HepG2 (cell line): ENCODE data around the gene TRIM8. TPM values are rescaled to one million over a fixed set of nuclear protein-coding genes. Genes with fewer than 3 reads are reported as not detected.

Experiments used
- CTCF ChIP-seq: sonication (generic); formaldehyde crosslinking; IDR thresholded peaks from 2 replicates; pipeline ENCODE4 v1.5.0; 2020; ENCODE audit warnings: mild to moderate bottlenecking, missing genetic modification reagents, moderate library complexity
- EP300 ChIP-seq, 3 experiments: sonication (generic) in 1 of 3; formaldehyde crosslinking in 1 of 3; IDR thresholded peaks; 2 replicates each; pipeline versions ENCODE4 v1.5.1 to v1.6.1; 2011 to 2020; ENCODE audit warnings: low read depth in 2 of 3, low read length in 2 of 3, borderline replicate concordance in 1 of 3, improper control_type of control experiment in 1 of 3, mild to moderate bottlenecking in 1 of 3, missing genetic modification reagents in 1 of 3, moderate library complexity in 1 of 3
- FIP1L1 ChIP-seq: fragments of 200-400 bp; formaldehyde crosslinking; IDR thresholded peaks from 2 replicates; pipeline ENCODE4 v1.6.1; 2018; ENCODE audit warnings: low read depth, mild to moderate bottlenecking, low read length, moderate library complexity, borderline replicate concordance; ENCODE audit not compliant: insufficient read depth
- FOXO1 ChIP-seq: sonication (generic); formaldehyde crosslinking; IDR thresholded peaks from 2 replicates; pipeline ENCODE4 v1.4.0; 2020; ENCODE audit warnings: missing genetic modification reagents
- GLI4 ChIP-seq: sonication (generic); formaldehyde crosslinking; IDR thresholded peaks from 2 replicates; pipeline ENCODE4 v1.5.1; 2020; ENCODE audit warnings: missing genetic modification reagents, mild to moderate bottlenecking, moderate library complexity, borderline replicate concordance
- IRF9 ChIP-seq: sonication (generic); formaldehyde crosslinking; IDR thresholded peaks from 2 replicates; pipeline ENCODE4 v1.8.0; 2022; ENCODE audit warnings: missing genetic modification reagents, mild to moderate bottlenecking, borderline replicate concordance
- KAT8 ChIP-seq: IDR thresholded peaks from 2 replicates; pipeline ENCODE4 v1.6.1; 2016; ENCODE audit warnings: missing genetic modification reagents, missing compliant biosample characterization
- KLF13 ChIP-seq: sonication (generic); formaldehyde crosslinking; IDR thresholded peaks from 2 replicates; pipeline ENCODE4 v1.4.0; 2020; ENCODE audit warnings: mild to moderate bottlenecking, missing genetic modification reagents
- MAF1 ChIP-seq: sonication (generic); formaldehyde crosslinking; IDR thresholded peaks from 2 replicates; pipeline ENCODE4 v1.5.0; 2020; ENCODE audit warnings: missing genetic modification reagents, borderline replicate concordance
- MXD4 ChIP-seq: IDR thresholded peaks from 2 replicates; pipeline ENCODE4 v1.6.1; 2016; ENCODE audit warnings: mild to moderate bottlenecking, missing biosample characterization, missing genetic modification reagents
- PCBP2 ChIP-seq: fragments of 200-400 bp; formaldehyde crosslinking; optimal IDR thresholded peaks from 2 replicates; pipeline ENCODE3; 2018; ENCODE audit warnings: low read length, low read depth; ENCODE audit not compliant: poor library complexity, severe bottlenecking
- SATB2 ChIP-seq: sonication (generic); formaldehyde crosslinking; IDR thresholded peaks from 2 replicates; pipeline ENCODE4 v1.5.0; 2020; ENCODE audit warnings: missing genetic modification reagents
- SIN3A ChIP-seq: IDR thresholded peaks from 2 replicates; pipeline ENCODE4 v1.6.1; 2011; ENCODE audit warnings: low read depth, mild to moderate bottlenecking, control low read depth, low read length, borderline replicate concordance
- SOX13 ChIP-seq, 3 experiments: fragments of 450-650 bp in 1 of 3; sonication (generic) in 1 of 3; formaldehyde crosslinking in 1 of 3; IDR thresholded peaks in 2 of 3; conservative IDR thresholded peaks in 1 of 3; 2 replicates each; pipeline versions ENCODE4 v1.5.0 to v1.6.1; 2016 to 2020; ENCODE audit warnings: antibody characterized with exemption in 1 of 3, mild to moderate bottlenecking in 1 of 3, missing compliant biosample characterization in 1 of 3, missing genetic modification reagents in 1 of 3, moderate library complexity in 1 of 3
- ZBTB38 ChIP-seq: sonication (generic); formaldehyde crosslinking; IDR thresholded peaks from 2 replicates; pipeline ENCODE4 v1.5.1; 2020; ENCODE audit warnings: mild to moderate bottlenecking, missing genetic modification reagents
- ZNF660 ChIP-seq: sonication (generic); formaldehyde crosslinking; IDR thresholded peaks from 2 replicates; pipeline ENCODE4 v1.5.1; 2020; ENCODE audit warnings: mild to moderate bottlenecking, low read depth, missing genetic modification reagents, borderline replicate concordance
- ZNF674 ChIP-seq: sonication (generic); formaldehyde crosslinking; IDR thresholded peaks from 2 replicates; pipeline ENCODE4 v1.5.0; 2020; ENCODE audit warnings: low read depth, mild to moderate bottlenecking, missing genetic modification reagents
- ZNF7 ChIP-seq: IDR thresholded peaks from 2 replicates; pipeline ENCODE4 v1.6.1; 2016; ENCODE audit warnings: missing biosample characterization, missing genetic modification reagents
- polyA plus RNA-seq, 8 experiments: library from polyadenylated mRNA; depleted of rRNA in 3 of 8; stranded (reverse) in 7 of 8; unstranded in 1 of 8; fragments of >200 nt; fragmentation: Illumina TruSeq in 4 of 8; extraction: Trizol in 4 of 8; gene quantifications; 2 replicates each; pipeline versions ENCODE4 v1.2.1 to v1.2.3, GENCODE V29; 2011 to 2016; ENCODE audit warnings: low read depth in 4 of 8, missing spikeins in 1 of 8, mixed read lengths in 1 of 8; ENCODE audit not compliant: insufficient read depth in 1 of 8
- total RNA-seq, 5 experiments: library from RNA; depleted of rRNA; stranded (reverse); fragments of >200 nt; fragmentation: Illumina TruSeq; extraction: Trizol; gene quantifications; 2 replicates each; pipeline ENCODE4 v1.2.3, GENCODE V29; 2016; ENCODE audit warnings: low read depth in 1 of 5
- TF ChIP-seq, protein P1 (sequence below): sonication (generic); formaldehyde crosslinking; IDR thresholded peaks from 2 replicates; pipeline ENCODE4 v1.8.1; 2023; ENCODE audit warnings: missing genetic modification reagents, inconsistent platforms, borderline replicate concordance
- TF ChIP-seq, protein P2 (sequence below): sonication (generic); formaldehyde crosslinking; IDR thresholded peaks from 2 replicates; pipeline ENCODE4 v1.8.0; 2022; ENCODE audit warnings: mild to moderate bottlenecking, missing genetic modification reagents, moderate library complexity

TRIM8 gene
- total and polyA plus RNA-seq, 2 of the 13 experiments (the other 11 are each of a cell fraction or from before 2014, with no cell fraction given) = 38.9 to 66.5 TPM

DNA sequence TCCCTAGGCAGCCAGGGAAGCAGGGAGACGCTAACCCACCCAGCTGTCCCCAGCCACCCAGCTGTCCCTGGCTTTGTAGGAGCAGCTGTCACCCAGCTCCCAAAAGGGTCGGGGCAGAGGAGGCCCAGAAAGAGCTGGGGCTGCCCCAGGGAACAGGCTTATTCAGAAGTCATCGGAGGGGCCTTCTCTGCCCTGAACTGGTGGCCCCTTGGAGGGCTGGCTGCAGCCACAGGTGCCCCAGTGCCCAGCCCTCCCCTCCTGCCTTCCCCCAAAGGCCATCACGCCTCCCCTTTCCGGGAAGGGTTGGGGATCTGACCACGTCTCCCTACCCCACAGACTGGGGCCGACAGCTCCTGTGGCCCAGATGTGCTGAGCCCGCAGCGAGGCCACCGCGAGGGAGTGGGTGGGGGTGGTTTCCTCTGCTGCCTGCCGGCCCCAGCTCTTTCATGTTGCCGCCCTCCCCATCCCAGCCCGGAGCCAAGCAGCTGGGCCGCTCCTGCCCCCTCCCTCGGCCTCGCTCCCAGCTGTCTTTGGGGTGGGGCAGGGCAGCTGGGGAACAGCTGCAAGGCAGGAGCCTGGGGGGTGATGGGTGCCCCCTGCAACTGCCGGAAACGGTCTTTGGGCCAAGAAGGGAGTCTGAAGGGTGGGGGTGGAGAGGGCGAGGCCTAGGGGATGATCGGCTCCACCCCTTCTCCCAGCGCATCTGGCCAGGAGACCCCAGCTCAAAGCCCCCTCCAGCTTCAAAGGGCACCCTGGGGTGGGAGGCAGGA, 16.8 kb downstream of the TRIM8 start (continued):
- TF ChIP-seq ZBTB38 (no peak), MXD4 (CRISPR knock-in tag) (no peak), IRF9 (no peak), FOXO1 (no peak), KLF13 (CRISPR knock-in tag) (no peak), ZNF7 (CRISPR knock-in tag) (no peak), ZNF674 (CRISPR knock-in tag) (no peak), KAT8 (CRISPR knock-in tag) (no peak), SOX13 (IDR thresholded peaks at IDR 0.05) (no peak), SOX13 (CRISPR knock-in tag; conservative IDR thresholded peaks at IDR 0.05 in 1 of 2, IDR thresholded peaks at IDR 0.05 in 1 of 2) (peak in 1 of 2 experiments; percentile 59; a peak in 1 of 4 replicates), GLI4 (CRISPR knock-in tag) (no peak), PCBP2 (no peak), ZNF660 (no peak), EP300 (IDR thresholded peaks at IDR 0.05; ENCODE audit: low read depth in 2 of 2, low read length in 2 of 2) (peak; percentile 22 to 47; a peak in 2 of 4 replicates), EP300 (CRISPR knock-in tag; IDR thresholded peaks at IDR 0.05; ENCODE audit: borderline replicate concordance) (peak; percentile 52; the same call in 1 of the 2 replicates), CTCF (CRISPR knock-in tag) (peak; percentile 10; the same call in 1 of the 2 replicates), FIP1L1 (peak; percentile 83; the same call in 1 of the 2 replicates), SATB2 (no peak), MAF1 (CRISPR knock-in tag) (no peak), SIN3A (no peak)
- TF ChIP-seq, protein P1, sequence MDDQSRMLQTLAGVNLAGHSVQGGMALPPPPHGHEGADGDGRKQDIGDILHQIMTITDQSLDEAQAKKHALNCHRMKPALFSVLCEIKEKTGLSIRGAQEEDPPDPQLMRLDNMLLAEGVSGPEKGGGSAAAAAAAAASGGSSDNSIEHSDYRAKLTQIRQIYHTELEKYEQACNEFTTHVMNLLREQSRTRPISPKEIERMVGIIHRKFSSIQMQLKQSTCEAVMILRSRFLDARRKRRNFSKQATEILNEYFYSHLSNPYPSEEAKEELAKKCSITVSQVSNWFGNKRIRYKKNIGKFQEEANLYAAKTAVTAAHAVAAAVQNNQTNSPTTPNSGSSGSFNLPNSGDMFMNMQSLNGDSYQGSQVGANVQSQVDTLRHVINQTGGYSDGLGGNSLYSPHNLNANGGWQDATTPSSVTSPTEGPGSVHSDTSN (CRISPR knock-in tag) = no peak
- TF ChIP-seq, protein P2, sequence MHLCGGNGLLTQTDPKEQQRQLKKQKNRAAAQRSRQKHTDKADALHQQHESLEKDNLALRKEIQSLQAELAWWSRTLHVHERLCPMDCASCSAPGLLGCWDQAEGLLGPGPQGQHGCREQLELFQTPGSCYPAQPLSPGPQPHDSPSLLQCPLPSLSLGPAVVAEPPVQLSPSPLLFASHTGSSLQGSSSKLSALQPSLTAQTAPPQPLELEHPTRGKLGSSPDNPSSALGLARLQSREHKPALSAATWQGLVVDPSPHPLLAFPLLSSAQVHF = no peak
